DOHH2 (cell line): ENCODE results near the gene ALX4.

ENCODE experiments used
- EZH2phosphoT487 ChIP-seq: fragments of 200-600 bp; sonication (generic); IDR thresholded peaks from 2 replicates; pipeline ENCODE4 v1.6.1; 2017; ENCODE audit warnings: borderline replicate concordance, mild to moderate bottlenecking, antibody characterized with exemption, low read length, moderate library complexity, mixed read lengths
- TF ChIP-seq, protein P1 (sequence below): fragments of 200-600 bp; sonication (generic); IDR thresholded peaks from one replicate; pipeline ENCODE4 v1.5.1; 2014; ENCODE audit warnings: antibody characterized with exemption, mild to moderate bottlenecking, low read depth, low read length; ENCODE audit not compliant: poor library complexity, severe bottlenecking

DNA sequence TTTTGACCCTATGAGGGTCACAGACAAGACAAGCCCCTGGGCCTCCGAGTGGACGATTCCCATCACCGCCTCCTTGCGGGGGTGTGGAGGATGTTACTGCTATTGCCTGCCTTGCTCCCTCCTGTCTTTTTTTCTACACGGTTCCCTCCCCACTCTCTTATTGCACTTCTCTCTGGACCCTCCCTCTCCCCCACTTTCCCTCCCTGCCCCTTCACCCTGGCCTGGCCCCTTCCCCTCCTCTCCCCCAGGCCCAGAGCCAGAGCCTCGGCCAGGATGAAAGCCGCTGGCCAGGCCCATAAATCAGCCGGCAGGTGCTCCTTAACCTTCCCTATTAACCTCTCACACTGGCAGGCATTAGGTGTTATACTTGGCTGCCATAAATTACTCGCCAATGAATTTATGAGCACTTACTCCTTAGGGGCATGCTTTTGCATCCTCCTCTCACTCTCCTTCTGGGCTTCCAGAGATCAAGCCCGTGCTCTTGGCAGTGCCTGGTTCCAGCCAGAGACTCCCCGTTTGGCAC lies 18.3 kb upstream of the ALX4 start:
- TF ChIP-seq, protein P1, sequence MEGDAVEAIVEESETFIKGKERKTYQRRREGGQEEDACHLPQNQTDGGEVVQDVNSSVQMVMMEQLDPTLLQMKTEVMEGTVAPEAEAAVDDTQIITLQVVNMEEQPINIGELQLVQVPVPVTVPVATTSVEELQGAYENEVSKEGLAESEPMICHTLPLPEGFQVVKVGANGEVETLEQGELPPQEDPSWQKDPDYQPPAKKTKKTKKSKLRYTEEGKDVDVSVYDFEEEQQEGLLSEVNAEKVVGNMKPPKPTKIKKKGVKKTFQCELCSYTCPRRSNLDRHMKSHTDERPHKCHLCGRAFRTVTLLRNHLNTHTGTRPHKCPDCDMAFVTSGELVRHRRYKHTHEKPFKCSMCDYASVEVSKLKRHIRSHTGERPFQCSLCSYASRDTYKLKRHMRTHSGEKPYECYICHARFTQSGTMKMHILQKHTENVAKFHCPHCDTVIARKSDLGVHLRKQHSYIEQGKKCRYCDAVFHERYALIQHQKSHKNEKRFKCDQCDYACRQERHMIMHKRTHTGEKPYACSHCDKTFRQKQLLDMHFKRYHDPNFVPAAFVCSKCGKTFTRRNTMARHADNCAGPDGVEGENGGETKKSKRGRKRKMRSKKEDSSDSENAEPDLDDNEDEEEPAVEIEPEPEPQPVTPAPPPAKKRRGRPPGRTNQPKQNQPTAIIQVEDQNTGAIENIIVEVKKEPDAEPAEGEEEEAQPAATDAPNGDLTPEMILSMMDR = no peak
- no peak for TF ChIP-seq EZH2phosphoT487
